WERI-Rb-1 (cell line): ENCODE measurements around the gene TMEM52.
A peak's percentile ranks its signal among the peaks of the same experiment; 100 is the strongest.

ENCODE experiments used
- DNase-seq: peaks from one replicate; pipeline ENCODE4 v3.0.0-alpha.2; 2020
- H3K27ac ChIP-seq: fragments of 250-450 bp; sonication (Bioruptor Pico); 2 replicates; pipeline ENCODE4 v1.5.1; 2020; ENCODE audit warnings: mild to moderate bottlenecking, moderate library complexity
- H3K27me3 ChIP-seq: fragments of 250-450 bp; sonication (Bioruptor Pico); 2 replicates; pipeline ENCODE4 v1.5.1; 2021; ENCODE audit warnings: mild to moderate bottlenecking, low read depth, moderate library complexity; ENCODE audit not compliant: insufficient read depth, severe bottlenecking
- H3K36me3 ChIP-seq: fragments of 250-450 bp; sonication (Bioruptor Pico); 2 replicates; pipeline ENCODE4 v1.5.1; 2020; ENCODE audit warnings: mild to moderate bottlenecking, moderate library complexity
- H3K4me3 ChIP-seq: 2 replicates; pipeline ENCODE4 v1.5.1; 2011; ENCODE audit warnings: low read depth, mild to moderate bottlenecking, control low read depth, low read length
- H3K9me3 ChIP-seq: fragments of 250-450 bp; sonication (Bioruptor Pico); 2 replicates; pipeline ENCODE4 v1.5.1; 2021; ENCODE audit warnings: mild to moderate bottlenecking, moderate library complexity; ENCODE audit not compliant: severe bottlenecking
- CTCF ChIP-seq: IDR thresholded peaks from 2 replicates; pipeline ENCODE4 v1.5.1; 2011; ENCODE audit warnings: low read depth, mild to moderate bottlenecking, control low read depth, inconsistent platforms, low read length

Gene TMEM52

GRCh38 chr1:1963570-1963969, 44.5 kb upstream of the TMEM52 start:
- no peaks in the 10 kb centered on the region for H3K27me3 ChIP-seq
- H3K4me3 ChIP-seq: no peak overlapping the region
- DNase-seq: no peak
- H3K36me3 ChIP-seq: no peaks in the 10 kb centered on the region
- H3K27ac ChIP-seq: no peak overlapping the region
- no peaks in the 10 kb centered on the region for H3K9me3 ChIP-seq
- no peak for TF ChIP-seq CTCF

GRCh38 chr1:1962752-1963151, 43.7 kb upstream of the TMEM52 start:
- Histone ChIP-seq H3K27me3 (no peaks in the 10 kb centered on the region), H3K9me3 (no peaks in the 10 kb centered on the region), H3K4me3 (no peak overlapping the region), H3K36me3 (no peaks in the 10 kb centered on the region), H3K27ac (no peak overlapping the region)
- no peak for DNase-seq
- no peak for TF ChIP-seq CTCF

- H3K36me3 ChIP-seq: no peaks in the 10 kb centered on the region
- H3K4me3 ChIP-seq: no peak overlapping the region
- no peaks in the 10 kb centered on the region for H3K9me3 ChIP-seq
- TF ChIP-seq CTCF: no peak
- H3K27me3 ChIP-seq: no peaks in the 10 kb centered on the region
- DNase-seq: no peak
- no peak overlapping the region for H3K27ac ChIP-seq
These were observed 41.6 kb upstream of the TMEM52 start for GRCh38 chr1:1960480-1961196.

GRCh38 chr1:1959840-1960479, 40.9 kb upstream of the TMEM52 start:
- Histone ChIP-seq H3K27me3 (no peaks in the 10 kb centered on the region), H3K4me3 (peak overlapping the region; percentile 25), H3K36me3 (no peaks in the 10 kb centered on the region), H3K27ac (no peak overlapping the region), H3K9me3 (no peaks in the 10 kb centered on the region)
- TF ChIP-seq CTCF: peak; percentile 93
- peak; percentile 94 for DNase-seq

- Histone ChIP-seq H3K9me3 (no peaks in the 10 kb centered on the region), H3K4me3 (peak overlapping the region; percentile 25), H3K27me3 (no peaks in the 10 kb centered on the region), H3K27ac (no peak overlapping the region), H3K36me3 (no peaks in the 10 kb centered on the region)
- no peak for DNase-seq
- TF ChIP-seq CTCF: no peak
These were observed 40.4 kb upstream of the TMEM52 start for GRCh38 chr1:1959459-1959839.

GRCh38 chr1:1958071-1958541, 39.0 kb upstream of the TMEM52 start:
- TF ChIP-seq CTCF: no peak
- H3K4me3 ChIP-seq: no peak overlapping the region
- H3K27ac ChIP-seq: no peak overlapping the region
- no peaks in the 10 kb centered on the region for H3K36me3 ChIP-seq
- H3K27me3 ChIP-seq: no peaks in the 10 kb centered on the region
- no peak for DNase-seq
- H3K9me3 ChIP-seq: no peaks in the 10 kb centered on the region
